Measurements from ENCODE around the gene GYS1. TPM values are rescaled to one million over a fixed set of nuclear protein-coding genes. Genes with fewer than 3 reads are reported as not detected.

GYS1 gene
- total RNA-seq, 1 experiment from 2014 or later = 29.7 TPM

DNA sequence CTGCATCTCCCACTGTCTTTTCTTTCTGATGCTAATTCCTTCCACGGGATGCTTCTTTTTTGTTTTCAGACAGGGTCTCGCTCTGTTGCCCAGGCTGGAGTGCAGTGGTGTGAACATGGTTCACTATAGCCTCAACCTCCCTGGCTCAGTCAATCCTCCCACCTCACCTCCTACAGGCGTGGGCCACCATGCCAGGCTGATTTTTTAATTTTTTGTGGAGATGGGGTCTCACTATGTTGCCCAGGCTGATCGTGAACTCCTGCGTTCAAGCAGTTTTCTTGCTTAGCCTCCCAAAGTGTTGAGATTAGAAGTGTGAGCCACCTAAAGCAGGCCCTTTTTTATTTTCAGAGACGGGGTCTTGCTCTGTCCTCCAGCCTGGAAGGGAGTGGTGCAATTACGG lies 4.8 kb downstream of the GYS1 start:
- Mint-ChIP-seq H3K36me3 (ENCODE audit: insufficient read depth, unreplicated experiment) (peaks cover 79% of the 10 kb centered on the region), H3K27ac (ENCODE audit: low read depth, unreplicated experiment) (peak overlapping the region; percentile 77), H3K4me1 (ENCODE audit: insufficient read depth, unreplicated experiment) (peaks cover 17% of the 10 kb centered on the region), H3K27me3 (ENCODE audit: insufficient read depth, unreplicated experiment) (no peaks in the 10 kb centered on the region), H3K4me3 (ENCODE audit: unreplicated experiment) (no peak overlapping the region), H3K9me3 (ENCODE audit: unreplicated experiment) (no peaks in the 10 kb centered on the region)
- ChIA-PET POLR2A (interaction anchor here (0.6 kb wide), 1 partner anchor 501 kb away, joined by 3 read pairs; no protein-coding TSS in a partner anchor), CTCF (no interaction called here)
- TF ChIP-seq, protein P1, sequence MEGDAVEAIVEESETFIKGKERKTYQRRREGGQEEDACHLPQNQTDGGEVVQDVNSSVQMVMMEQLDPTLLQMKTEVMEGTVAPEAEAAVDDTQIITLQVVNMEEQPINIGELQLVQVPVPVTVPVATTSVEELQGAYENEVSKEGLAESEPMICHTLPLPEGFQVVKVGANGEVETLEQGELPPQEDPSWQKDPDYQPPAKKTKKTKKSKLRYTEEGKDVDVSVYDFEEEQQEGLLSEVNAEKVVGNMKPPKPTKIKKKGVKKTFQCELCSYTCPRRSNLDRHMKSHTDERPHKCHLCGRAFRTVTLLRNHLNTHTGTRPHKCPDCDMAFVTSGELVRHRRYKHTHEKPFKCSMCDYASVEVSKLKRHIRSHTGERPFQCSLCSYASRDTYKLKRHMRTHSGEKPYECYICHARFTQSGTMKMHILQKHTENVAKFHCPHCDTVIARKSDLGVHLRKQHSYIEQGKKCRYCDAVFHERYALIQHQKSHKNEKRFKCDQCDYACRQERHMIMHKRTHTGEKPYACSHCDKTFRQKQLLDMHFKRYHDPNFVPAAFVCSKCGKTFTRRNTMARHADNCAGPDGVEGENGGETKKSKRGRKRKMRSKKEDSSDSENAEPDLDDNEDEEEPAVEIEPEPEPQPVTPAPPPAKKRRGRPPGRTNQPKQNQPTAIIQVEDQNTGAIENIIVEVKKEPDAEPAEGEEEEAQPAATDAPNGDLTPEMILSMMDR (IDR thresholded peaks at IDR 0.05; ENCODE audit: unreplicated experiment) = no peak
- intact Hi-C loops (cut with micrococcal nuclease) = no loop called here
- no peak for DNase-seq (ENCODE audit: unreplicated experiment)
- no TSS peak for BruUV-seq (replicated peaks)

DNA sequence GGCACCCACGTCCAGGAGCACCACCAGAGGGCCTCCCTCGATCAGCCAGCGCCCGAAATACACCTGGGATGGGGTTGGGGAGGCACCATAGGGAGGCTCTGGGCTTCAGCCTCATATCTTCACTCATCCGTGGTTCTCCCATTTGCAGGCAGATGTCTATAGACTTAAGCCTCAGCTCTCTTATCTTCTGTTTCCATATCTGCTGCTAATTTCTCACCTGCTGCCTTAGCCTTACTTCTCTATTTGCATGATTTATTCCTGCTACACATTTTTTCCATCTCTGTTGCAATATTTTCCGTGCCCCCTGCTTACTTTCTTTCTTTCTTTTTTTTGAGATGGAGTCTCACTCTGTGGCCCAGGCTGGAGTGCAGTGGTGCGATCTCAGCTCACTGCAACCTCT lies 5.8 kb downstream of the GYS1 start:
- CTCF ChIA-PET = interaction anchor here (0.5 to 2.2 kb wide), 4 partner anchors 11 to 118 kb away, joined by 3 to 9 read pairs (median 3); no protein-coding TSS in a partner anchor
- Mint-ChIP-seq H3K4me1 (ENCODE audit: insufficient read depth, unreplicated experiment) (peaks cover 17% of the 10 kb centered on the region), H3K36me3 (ENCODE audit: insufficient read depth, unreplicated experiment) (peaks cover 89% of the 10 kb centered on the region), H3K4me3 (ENCODE audit: unreplicated experiment) (no peak overlapping the region), H3K27me3 (ENCODE audit: insufficient read depth, unreplicated experiment) (no peaks in the 10 kb centered on the region), H3K9me3 (ENCODE audit: unreplicated experiment) (no peaks in the 10 kb centered on the region), H3K27ac (ENCODE audit: low read depth, unreplicated experiment) (no peak overlapping the region)
- BruUV-seq (replicated peaks) = no TSS peak
- no peak for DNase-seq (ENCODE audit: unreplicated experiment)
- TF ChIP-seq, protein P1 (IDR thresholded peaks at IDR 0.05; ENCODE audit: unreplicated experiment) = no peak
- POLR2A ChIA-PET = interaction anchor here (1.3 kb wide), 1 partner anchor 9 kb away, joined by 4 read pairs; no protein-coding TSS in a partner anchor
- intact Hi-C loops (cut with micrococcal nuclease) = no loop called here

DNA sequence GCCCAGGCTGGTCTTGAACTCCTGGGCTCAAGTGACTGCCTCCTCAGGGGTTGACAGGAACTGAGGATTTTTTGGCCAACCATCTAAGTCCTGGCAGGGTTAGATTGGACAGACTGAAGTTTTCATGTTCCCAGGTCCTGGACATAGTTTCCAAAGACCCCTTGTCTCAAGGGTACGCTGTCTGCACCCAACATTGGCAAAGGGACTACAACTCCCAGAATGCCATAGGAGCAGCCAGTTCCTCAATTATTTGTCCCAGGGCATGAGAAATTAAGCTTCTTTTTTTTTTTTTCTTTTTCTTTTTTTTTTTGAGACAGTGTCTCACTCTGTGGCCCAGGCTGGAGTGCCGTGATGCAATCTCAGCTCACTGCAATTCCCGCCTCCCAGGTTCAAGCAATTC lies 6.9 kb downstream of the GYS1 start:
- Mint-ChIP-seq H3K4me1 (ENCODE audit: insufficient read depth, unreplicated experiment) (peaks cover 13% of the 10 kb centered on the region), H3K9me3 (ENCODE audit: unreplicated experiment) (no peaks in the 10 kb centered on the region), H3K36me3 (ENCODE audit: insufficient read depth, unreplicated experiment) (peaks cover 89% of the 10 kb centered on the region), H3K27ac (ENCODE audit: low read depth, unreplicated experiment) (no peak overlapping the region), H3K27me3 (ENCODE audit: insufficient read depth, unreplicated experiment) (no peaks in the 10 kb centered on the region), H3K4me3 (ENCODE audit: unreplicated experiment) (no peak overlapping the region)
- ChIA-PET POLR2A (interaction anchor here (0.5 kb wide), 1 partner anchor 21 kb away, joined by 3 read pairs; the partner anchor contains the start of gene FTL), CTCF (interaction anchor here (0.6 to 2.2 kb wide), 4 partner anchors 12 to 185 kb away, joined by 3 to 9 read pairs (median 3); no protein-coding TSS in a partner anchor)
- no peak for DNase-seq (ENCODE audit: unreplicated experiment)
- TF ChIP-seq, protein P1 (IDR thresholded peaks at IDR 0.05; ENCODE audit: unreplicated experiment) = no peak
- intact Hi-C loops (cut with micrococcal nuclease) = no loop called here
- BruUV-seq (replicated peaks) = no TSS peak

DNA sequence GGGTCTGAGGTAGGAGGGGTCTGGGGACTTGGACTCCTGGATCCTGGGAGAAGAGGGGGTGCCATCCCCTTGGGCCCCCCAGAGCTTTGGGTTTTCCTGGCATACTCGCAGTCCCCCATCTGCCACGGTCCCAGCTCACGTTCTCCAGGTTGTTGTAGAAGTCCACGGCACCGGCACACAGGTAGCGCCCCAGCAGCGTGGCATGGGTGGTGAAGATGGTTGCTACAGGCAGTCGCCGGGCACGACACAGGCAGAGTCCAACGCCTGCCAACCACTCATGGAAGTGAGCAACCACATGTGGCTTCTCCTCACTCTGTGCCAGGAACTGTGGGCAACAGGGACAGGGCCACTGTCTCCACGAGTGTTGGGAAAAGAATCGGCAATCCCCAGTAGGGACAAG lies 7.4 kb downstream of the GYS1 start:
- Mint-ChIP-seq H3K36me3 (ENCODE audit: insufficient read depth, unreplicated experiment) (peaks cover 84% of the 10 kb centered on the region), H3K27me3 (ENCODE audit: insufficient read depth, unreplicated experiment) (no peaks in the 10 kb centered on the region), H3K9me3 (ENCODE audit: unreplicated experiment) (no peaks in the 10 kb centered on the region), H3K27ac (ENCODE audit: low read depth, unreplicated experiment) (no peak overlapping the region), H3K4me1 (ENCODE audit: insufficient read depth, unreplicated experiment) (peaks cover 8% of the 10 kb centered on the region), H3K4me3 (ENCODE audit: unreplicated experiment) (no peak overlapping the region)
- intact Hi-C loops (cut with micrococcal nuclease) = no loop called here
- no peak for DNase-seq (ENCODE audit: unreplicated experiment)
- BruUV-seq (replicated peaks) = no TSS peak
- TF ChIP-seq, protein P1 (IDR thresholded peaks at IDR 0.05; ENCODE audit: unreplicated experiment) = no peak
- POLR2A ChIA-PET = interaction anchor here (0.5 kb wide), 1 partner anchor 20 kb away, joined by 3 read pairs; the partner anchor contains the start of gene FTL
- CTCF ChIA-PET = interaction anchor here (0.6 to 2.2 kb wide), 2 partner anchors 12 to 15 kb away, joined by 3 to 9 read pairs; no protein-coding TSS in a partner anchor
